ENCODE measurements around the gene DCBLD1. TPM values are rescaled to one million over a fixed set of nuclear protein-coding genes. Genes with fewer than 3 reads are reported as not detected.
"Not testable (repeated sequence)": the region's sequence is repeated elsewhere in the genome, so short reads cannot be mapped to it uniquely, and the experiment has no call there.

The DCBLD1 gene
- total RNA-seq, 2 experiments from 2014 or later, result 4.4 to 4.5 TPM

- no peak overlapping the region for H3K27ac Mint-ChIP-seq
- H3K27me3 Mint-ChIP-seq, result peaks cover 2% of the 10 kb centered on the region
- H3K9me3 Mint-ChIP-seq, result no peaks in the 10 kb centered on the region
- ChIA-PET POLR2A (no interaction called here), CTCF (interaction anchor here (1.0 to 1.5 kb wide), 2 partner anchors 96 to 149 kb away, joined by 3 to 9 read pairs; no protein-coding TSS in a partner anchor)
- peaks cover 2% of the 10 kb centered on the region for H3K4me1 Mint-ChIP-seq (ENCODE audit: low read depth)
- intact Hi-C loops (cut with micrococcal nuclease), result no loop called here
- DNase-seq, result no peak
- no peaks in the 10 kb centered on the region for H3K36me3 Mint-ChIP-seq
- no peak overlapping the region for H3K4me3 Mint-ChIP-seq
Measured at GRCh38 chr6:117456250-117456649, 26.2 kb upstream of the DCBLD1 start.

DNA sequence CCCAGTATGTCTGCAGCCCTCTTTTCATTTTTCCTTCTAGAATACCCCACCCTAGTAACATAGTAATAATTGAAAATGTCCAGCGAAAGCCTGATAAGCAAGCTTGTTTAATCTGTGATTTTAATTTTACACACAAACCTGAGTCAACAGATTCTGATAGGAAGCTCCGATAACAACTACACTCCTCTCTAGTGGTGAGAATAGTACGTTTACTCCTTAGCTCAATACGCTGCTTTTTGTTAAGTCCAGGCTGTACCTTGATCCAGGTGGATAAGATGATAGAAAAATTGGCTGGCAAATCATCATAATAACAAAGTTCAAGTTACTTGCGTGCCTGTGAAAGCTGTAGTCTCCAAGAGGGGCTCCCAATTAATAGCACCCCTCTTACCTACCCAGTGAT, 25.5 kb upstream of the DCBLD1 start:
- H3K4me3 Mint-ChIP-seq, result no peak overlapping the region
- no peak overlapping the region for H3K27ac Mint-ChIP-seq
- DNase-seq, result no peak
- no peaks in the 10 kb centered on the region for H3K36me3 Mint-ChIP-seq
- POLR2A ChIA-PET, result no interaction called here
- CTCF ChIA-PET, result interaction anchor here (1.2 kb wide), 1 partner anchor 98 kb away, joined by 3 read pairs; no protein-coding TSS in a partner anchor
- H3K9me3 Mint-ChIP-seq, result no peaks in the 10 kb centered on the region
- peaks cover 3% of the 10 kb centered on the region for H3K27me3 Mint-ChIP-seq
- peaks cover 2% of the 10 kb centered on the region for H3K4me1 Mint-ChIP-seq (ENCODE audit: low read depth)
- intact Hi-C loops (cut with micrococcal nuclease), result no loop called here

DNA sequence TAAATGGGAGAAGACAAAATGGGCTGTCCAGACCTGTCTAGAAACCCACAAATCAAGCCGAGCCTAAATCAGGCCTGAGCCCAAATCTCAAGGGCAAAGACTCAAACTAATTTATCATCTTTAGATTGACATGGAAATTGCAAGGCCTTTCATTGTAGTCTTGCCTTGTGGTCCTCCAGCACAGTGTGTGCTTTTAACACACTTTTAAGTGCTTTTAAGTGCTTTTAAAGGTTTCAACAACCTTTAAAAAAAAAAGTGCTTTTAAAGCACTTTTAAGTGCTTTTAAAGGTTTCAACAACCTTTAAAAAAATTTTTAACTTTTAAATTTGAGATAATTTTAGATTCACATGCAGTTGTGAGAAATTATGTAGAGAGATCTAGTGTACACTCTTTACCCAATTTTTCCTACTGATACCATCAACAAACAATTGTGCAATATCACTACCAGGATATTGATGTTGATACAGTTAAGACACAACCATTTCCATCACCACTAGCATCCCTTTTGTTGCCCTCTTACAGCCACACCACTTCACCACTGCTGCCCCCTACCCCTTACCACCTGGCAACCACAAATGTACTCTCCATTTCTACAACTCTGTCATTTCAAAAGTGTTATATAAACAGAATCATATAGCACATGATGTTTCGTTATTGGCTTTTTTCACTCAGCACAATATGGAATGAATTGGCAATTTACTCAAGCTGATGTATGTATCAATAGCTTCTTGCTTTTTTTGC, 23.1 kb upstream of the DCBLD1 start:
- Mint-ChIP-seq H3K9me3 (no peaks in the 10 kb centered on the region), H3K27me3 (peaks cover 5% of the 10 kb centered on the region), H3K27ac (no peak overlapping the region), H3K4me3 (no peak overlapping the region), H3K36me3 (no peaks in the 10 kb centered on the region), H3K4me1 (ENCODE audit: low read depth) (peaks cover 12% of the 10 kb centered on the region)
- CTCF ChIA-PET, result interaction anchor here (1.2 kb wide), 1 partner anchor 9 kb away, joined by 5 read pairs; no protein-coding TSS in a partner anchor
- POLR2A ChIA-PET, result no interaction called here
- DNase-seq, result no peak
- intact Hi-C loops (cut with micrococcal nuclease), result no loop called here

- Mint-ChIP-seq H3K9me3 (no peaks in the 10 kb centered on the region), H3K4me1 (ENCODE audit: low read depth) (peaks cover 15% of the 10 kb centered on the region), H3K27me3 (peaks cover 13% of the 10 kb centered on the region), H3K4me3 (peak overlapping the region; percentile 16), H3K36me3 (no peaks in the 10 kb centered on the region), H3K27ac (peak overlapping the region; percentile 57)
- intact Hi-C loops (cut with micrococcal nuclease), result loop anchor here (1.0 kb wide), 4 partner anchors 18 to 141 kb away; partner anchors contain the start of gene DCBLD1
- DNase-seq, result peak; percentile 33
- ChIA-PET CTCF (interaction anchor here (1.6 to 2.2 kb wide), 2 partner anchors 12 to 14 kb away, joined by 4 to 5 read pairs; no protein-coding TSS in a partner anchor), POLR2A (interaction anchor here (1.2 kb wide), 1 partner anchor 85 kb away, joined by 3 read pairs; no protein-coding TSS in a partner anchor)
Measured at GRCh38 chr6:117463762-117464665, 18.5 kb upstream of the DCBLD1 start.

DNA sequence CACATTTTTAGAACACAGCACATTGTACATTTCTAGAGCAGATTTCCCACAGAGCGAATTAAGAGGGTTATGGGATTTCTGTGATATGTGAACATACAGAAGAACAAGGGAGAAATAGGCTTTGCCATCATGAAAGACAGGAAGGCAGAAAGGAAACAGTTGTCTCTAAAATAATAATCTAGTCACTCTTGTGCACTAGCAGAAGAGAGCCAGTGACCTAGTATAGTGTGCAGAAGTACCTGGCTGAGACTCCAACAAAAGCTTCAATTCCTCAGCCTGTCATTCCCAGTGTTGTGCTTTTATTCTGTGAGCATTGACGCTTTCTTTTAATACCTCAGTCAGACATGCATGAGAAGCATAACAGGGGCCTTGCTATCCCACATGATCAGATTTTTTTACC, 17.8 kb upstream of the DCBLD1 start:
- intact Hi-C loops (cut with micrococcal nuclease), result loop anchor here (1.0 kb wide), 4 partner anchors 18 to 141 kb away; partner anchors contain the start of gene DCBLD1
- Mint-ChIP-seq H3K4me1 (ENCODE audit: low read depth) (peaks cover 13% of the 10 kb centered on the region), H3K27ac (no peak overlapping the region), H3K36me3 (no peaks in the 10 kb centered on the region), H3K9me3 (no peaks in the 10 kb centered on the region), H3K27me3 (peaks cover 13% of the 10 kb centered on the region), H3K4me3 (no peak overlapping the region)
- CTCF ChIA-PET, result interaction anchor here (1.1 to 2.2 kb wide), 3 partner anchors 11 to 92 kb away, joined by 3 to 5 read pairs (median 4); no protein-coding TSS in a partner anchor
- POLR2A ChIA-PET, result interaction anchor here (1.2 kb wide), 1 partner anchor 85 kb away, joined by 3 read pairs; no protein-coding TSS in a partner anchor
- no peak for DNase-seq

DNA sequence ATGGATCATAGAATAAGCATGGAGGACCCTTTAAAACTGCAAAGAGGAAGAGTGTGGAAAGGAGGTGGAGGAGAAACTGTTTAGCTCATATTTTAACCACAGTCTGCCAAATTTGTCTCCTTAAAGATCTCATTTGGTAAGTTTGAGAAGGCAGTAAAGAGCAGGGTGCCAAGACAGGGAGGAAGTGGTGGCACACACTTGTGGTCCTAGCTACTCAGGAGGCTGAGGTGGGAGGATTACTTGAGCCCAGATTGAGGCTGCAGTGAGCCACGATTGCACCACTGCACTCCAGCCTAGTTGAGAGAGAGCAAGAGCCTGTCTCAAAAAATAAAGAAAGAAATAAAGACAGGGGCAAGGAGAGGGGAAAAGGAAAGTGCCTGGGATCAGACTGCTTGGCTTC, 16.8 kb upstream of the DCBLD1 start:
- ChIA-PET POLR2A (no interaction called here), CTCF (interaction anchor here (0.9 to 2.2 kb wide), 4 partner anchors 10 to 139 kb away, joined by 3 to 5 read pairs (median 4); no protein-coding TSS in a partner anchor)
- DNase-seq, result peak; percentile 23
- no peak overlapping the region for H3K27ac Mint-ChIP-seq
- H3K36me3 Mint-ChIP-seq, result no peaks in the 10 kb centered on the region
- no peaks in the 10 kb centered on the region for H3K9me3 Mint-ChIP-seq
- intact Hi-C loops (cut with micrococcal nuclease), result no loop called here
- peaks cover 13% of the 10 kb centered on the region for H3K4me1 Mint-ChIP-seq (ENCODE audit: low read depth)
- H3K4me3 Mint-ChIP-seq, result no peak overlapping the region
- peaks cover 11% of the 10 kb centered on the region for H3K27me3 Mint-ChIP-seq

DNA sequence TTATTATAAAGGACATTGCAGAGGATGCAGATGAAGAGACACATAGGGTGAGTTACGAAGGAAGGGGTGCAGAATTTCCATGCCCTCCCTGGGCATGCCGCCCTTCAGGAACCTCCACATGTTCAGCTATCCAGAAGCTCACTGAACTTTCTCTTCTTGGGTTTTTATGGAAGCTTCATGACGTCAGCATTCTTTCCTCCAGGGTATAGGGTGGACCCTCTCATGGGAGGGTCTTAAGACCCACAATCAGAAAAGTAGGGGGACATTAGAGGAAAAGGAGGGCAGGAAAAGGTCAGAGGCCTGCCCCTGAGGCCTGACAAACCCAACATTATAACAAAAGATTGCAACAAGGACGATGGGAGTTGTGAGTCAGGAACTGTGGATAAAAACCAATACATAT, 14.6 kb upstream of the DCBLD1 start:
- intact Hi-C loops (cut with micrococcal nuclease), result no loop called here
- peaks cover 13% of the 10 kb centered on the region for H3K4me1 Mint-ChIP-seq (ENCODE audit: low read depth)
- peaks cover 14% of the 10 kb centered on the region for H3K27me3 Mint-ChIP-seq
- H3K9me3 Mint-ChIP-seq, result no peaks in the 10 kb centered on the region
- ChIA-PET CTCF (no interaction called here), POLR2A (no interaction called here)
- no peak overlapping the region for H3K4me3 Mint-ChIP-seq
- H3K36me3 Mint-ChIP-seq, result no peaks in the 10 kb centered on the region
- no peak overlapping the region for H3K27ac Mint-ChIP-seq
- no peak for DNase-seq

DNA sequence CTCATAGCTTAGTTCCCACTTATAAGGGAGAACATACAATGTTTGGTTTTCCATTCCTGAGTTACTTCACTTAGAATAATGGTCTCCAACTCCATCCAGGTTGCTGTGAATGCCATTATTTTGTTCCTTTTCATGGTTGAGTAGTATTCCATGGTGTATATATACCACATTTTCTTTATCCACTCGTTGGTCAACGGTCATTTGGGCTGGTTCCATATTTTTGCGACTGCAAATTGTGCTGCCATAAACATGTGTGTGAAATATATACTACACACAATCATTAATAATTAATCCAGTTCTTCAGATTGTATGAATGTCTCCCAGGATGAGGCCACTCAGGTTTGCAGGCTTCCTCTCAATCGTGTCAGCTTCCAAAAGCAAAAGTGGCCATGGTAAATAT, 13.9 kb upstream of the DCBLD1 start:
- Mint-ChIP-seq H3K4me1 (ENCODE audit: low read depth) (peaks cover 11% of the 10 kb centered on the region), H3K27me3 (peaks cover 14% of the 10 kb centered on the region)
- DNase-seq; intact Hi-C loops (cut with micrococcal nuclease); POLR2A ChIA-PET; H3K4me3 Mint-ChIP-seq; H3K9me3 Mint-ChIP-seq; H3K36me3 Mint-ChIP-seq; H3K27ac Mint-ChIP-seq: not testable (repeated sequence)
- CTCF ChIA-PET, result interaction anchor here (1.2 kb wide), 1 partner anchor 19 kb away, joined by 6 read pairs; no protein-coding TSS in a partner anchor

- Mint-ChIP-seq H3K4me3 (no peak overlapping the region), H3K27me3 (peaks cover 18% of the 10 kb centered on the region), H3K36me3 (no peaks in the 10 kb centered on the region), H3K9me3 (no peaks in the 10 kb centered on the region), H3K27ac (no peak overlapping the region), H3K4me1 (ENCODE audit: low read depth) (peaks cover 3% of the 10 kb centered on the region)
- DNase-seq, result no peak
- POLR2A ChIA-PET, result no interaction called here
- intact Hi-C loops (cut with micrococcal nuclease), result no loop called here
- CTCF ChIA-PET, result interaction anchor here (1.2 kb wide), 1 partner anchor 20 kb away, joined by 6 read pairs; no protein-coding TSS in a partner anchor
Measured at GRCh38 chr6:117469356-117469755, 13.1 kb upstream of the DCBLD1 start.

DNA sequence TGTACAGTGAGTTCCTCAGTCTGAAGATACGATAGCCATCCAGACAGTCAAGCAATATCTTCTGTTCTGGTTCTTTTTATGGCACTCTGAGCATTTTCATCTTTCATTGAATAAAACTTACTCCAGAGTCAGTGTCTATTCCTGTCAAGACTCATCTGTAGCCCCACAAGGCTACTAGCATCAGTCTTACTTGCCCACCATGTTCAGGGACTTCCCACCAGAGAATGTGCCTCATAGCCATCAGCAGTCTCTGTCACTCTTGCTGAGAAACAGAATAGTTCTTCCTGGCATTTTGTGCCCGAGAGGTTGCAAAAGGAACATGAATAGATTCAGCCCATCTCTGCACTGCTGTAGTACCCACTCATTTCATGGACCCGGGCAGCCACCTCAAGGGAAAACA, 12.7 kb upstream of the DCBLD1 start:
- CTCF ChIA-PET, result no interaction called here
- H3K9me3 Mint-ChIP-seq, result no peaks in the 10 kb centered on the region
- H3K27me3 Mint-ChIP-seq, result peaks cover 18% of the 10 kb centered on the region
- no peak overlapping the region for H3K4me3 Mint-ChIP-seq
- peaks cover 3% of the 10 kb centered on the region for H3K4me1 Mint-ChIP-seq (ENCODE audit: low read depth)
- POLR2A ChIA-PET, result no interaction called here
- intact Hi-C loops (cut with micrococcal nuclease), result no loop called here
- DNase-seq, result no peak
- no peaks in the 10 kb centered on the region for H3K36me3 Mint-ChIP-seq
- H3K27ac Mint-ChIP-seq, result no peak overlapping the region

- Mint-ChIP-seq H3K36me3 (no peaks in the 10 kb centered on the region), H3K9me3 (no peaks in the 10 kb centered on the region), H3K4me1 (ENCODE audit: low read depth) (no peaks in the 10 kb centered on the region), H3K27me3 (peaks cover 17% of the 10 kb centered on the region), H3K4me3 (no peak overlapping the region), H3K27ac (no peak overlapping the region)
- ChIA-PET POLR2A (no interaction called here), CTCF (interaction anchor here (0.7 kb wide), 1 partner anchor 1375 kb away, joined by 4 read pairs; no protein-coding TSS in a partner anchor)
- intact Hi-C loops (cut with micrococcal nuclease), result no loop called here
- DNase-seq, result no peak
Measured at GRCh38 chr6:117472667-117473066, 9.8 kb upstream of the DCBLD1 start.

DNA sequence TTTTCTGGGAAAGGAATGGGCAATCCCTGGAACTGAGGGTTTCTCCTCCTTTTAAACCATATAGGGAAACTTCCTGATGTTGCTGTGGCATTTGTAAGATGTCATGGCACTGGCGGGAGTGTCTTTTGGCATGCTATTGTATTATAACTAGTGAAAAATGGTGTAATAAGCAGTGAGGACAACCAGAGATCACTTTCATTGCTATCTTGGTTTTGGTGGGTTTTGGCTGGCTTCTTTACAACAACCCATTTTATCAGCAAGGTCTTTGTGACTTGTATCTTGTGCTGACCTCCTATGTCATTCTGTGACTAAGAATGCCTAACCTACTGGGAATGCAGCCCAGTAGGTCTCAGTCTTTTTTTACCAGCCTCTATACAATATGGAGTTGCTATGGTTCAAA, 9.1 kb upstream of the DCBLD1 start:
- intact Hi-C loops (cut with micrococcal nuclease), result no loop called here
- CTCF ChIA-PET, result no interaction called here
- Mint-ChIP-seq H3K36me3 (no peaks in the 10 kb centered on the region), H3K27ac (no peak overlapping the region), H3K9me3 (no peaks in the 10 kb centered on the region), H3K4me3 (no peak overlapping the region), H3K27me3 (peaks cover 16% of the 10 kb centered on the region), H3K4me1 (ENCODE audit: low read depth) (no peaks in the 10 kb centered on the region)
- DNase-seq, result no peak
- POLR2A ChIA-PET, result no interaction called here

Data from activated CD4-positive, alpha-beta memory T cell treated with anti-CD3 and anti-CD28 coated beads for 36 hours (primary cell).